GM06990 (cell line): ENCODE measurements around the gene ATG14.
"Not testable (repeated sequence)": the region's sequence is repeated elsewhere in the genome, so short reads cannot be mapped to it uniquely, and the experiment has no call there.

Experiments used
- DNase-seq: peaks from one replicate; pipeline ENCODE4 v3.0.0-alpha.2; 2011; ENCODE audit not compliant: insufficient read length; ENCODE audit errors: extremely low read depth
- H3K27me3 ChIP-seq: replicated peaks from 2 replicates; pipeline ENCODE4 v1.6.0; 2011; ENCODE audit warnings: low read length; ENCODE audit not compliant: control insufficient read depth, insufficient read depth
- H3K36me3 ChIP-seq: 2 replicates; pipeline ENCODE4 v1.5.1; 2011; ENCODE audit warnings: low read length; ENCODE audit not compliant: control insufficient read depth, insufficient read depth
- H3K4me3 ChIP-seq: replicated peaks from 2 replicates; pipeline ENCODE4 v1.5.1; 2011; ENCODE audit warnings: low read depth, mild to moderate bottlenecking, control low read depth, low read length
- TF ChIP-seq, protein P1 (sequence below): IDR thresholded peaks from 2 replicates; pipeline ENCODE4 v1.5.1; 2011; ENCODE audit warnings: low read length, control low read depth, mild to moderate bottlenecking, inconsistent platforms; ENCODE audit not compliant: insufficient read depth, poor library complexity, severe bottlenecking

ATG14 gene

DNA sequence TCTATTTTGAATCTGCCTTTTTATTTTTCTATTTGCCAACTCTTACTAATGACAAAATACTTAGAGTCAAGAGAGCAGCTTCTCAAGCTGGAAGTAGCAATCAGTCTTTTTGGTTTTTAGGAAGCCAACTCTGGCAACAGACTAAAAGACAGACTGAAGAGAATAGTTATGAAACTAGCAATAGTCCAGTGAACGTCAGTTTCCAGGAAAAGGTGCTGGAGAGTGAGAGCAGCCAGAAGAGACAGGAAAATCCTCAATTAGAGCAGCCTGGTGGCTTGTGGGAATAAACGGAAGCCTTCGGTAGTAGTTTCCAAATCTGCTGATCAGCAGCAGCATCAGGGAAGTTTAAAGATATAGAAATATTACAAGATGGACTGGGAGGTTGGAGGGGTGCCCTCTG, 27.1 kb downstream of the ATG14 start:
- H3K4me3 ChIP-seq, result no peak overlapping the region
- H3K36me3 ChIP-seq, result peaks cover 2% of the 10 kb centered on the region
- no peak for DNase-seq
- H3K27me3 ChIP-seq, result no peaks in the 10 kb centered on the region
- TF ChIP-seq, protein P1, sequence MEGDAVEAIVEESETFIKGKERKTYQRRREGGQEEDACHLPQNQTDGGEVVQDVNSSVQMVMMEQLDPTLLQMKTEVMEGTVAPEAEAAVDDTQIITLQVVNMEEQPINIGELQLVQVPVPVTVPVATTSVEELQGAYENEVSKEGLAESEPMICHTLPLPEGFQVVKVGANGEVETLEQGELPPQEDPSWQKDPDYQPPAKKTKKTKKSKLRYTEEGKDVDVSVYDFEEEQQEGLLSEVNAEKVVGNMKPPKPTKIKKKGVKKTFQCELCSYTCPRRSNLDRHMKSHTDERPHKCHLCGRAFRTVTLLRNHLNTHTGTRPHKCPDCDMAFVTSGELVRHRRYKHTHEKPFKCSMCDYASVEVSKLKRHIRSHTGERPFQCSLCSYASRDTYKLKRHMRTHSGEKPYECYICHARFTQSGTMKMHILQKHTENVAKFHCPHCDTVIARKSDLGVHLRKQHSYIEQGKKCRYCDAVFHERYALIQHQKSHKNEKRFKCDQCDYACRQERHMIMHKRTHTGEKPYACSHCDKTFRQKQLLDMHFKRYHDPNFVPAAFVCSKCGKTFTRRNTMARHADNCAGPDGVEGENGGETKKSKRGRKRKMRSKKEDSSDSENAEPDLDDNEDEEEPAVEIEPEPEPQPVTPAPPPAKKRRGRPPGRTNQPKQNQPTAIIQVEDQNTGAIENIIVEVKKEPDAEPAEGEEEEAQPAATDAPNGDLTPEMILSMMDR, result no peak

DNA sequence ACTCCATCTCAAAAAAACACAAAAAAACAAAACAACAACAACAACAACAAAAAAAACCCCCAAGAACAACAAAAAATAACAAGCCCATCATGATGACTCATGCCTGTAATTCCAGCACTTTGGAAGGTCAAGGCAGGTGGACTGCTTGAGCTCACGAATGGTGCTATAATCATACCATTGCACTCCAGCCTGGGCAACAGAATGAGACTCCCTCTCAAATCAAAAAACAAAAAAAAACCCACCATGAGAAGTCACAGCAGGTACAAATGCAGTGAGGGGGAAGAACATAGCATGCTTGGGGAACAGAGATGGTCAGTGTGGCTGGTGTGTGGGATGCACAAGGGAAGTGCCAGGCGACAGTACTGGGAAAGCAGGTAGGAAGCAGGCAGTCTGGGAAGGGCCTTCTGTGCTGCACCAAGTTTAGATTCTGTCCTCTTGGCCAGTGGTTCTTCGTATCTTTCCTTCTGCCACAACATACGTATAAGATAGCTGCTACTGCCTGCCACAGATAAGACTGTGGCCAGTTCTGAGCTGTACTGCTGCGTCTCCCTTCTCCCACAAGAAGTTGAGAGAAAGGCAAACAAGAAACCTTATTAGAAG, 28.0 kb downstream of the ATG14 start:
- TF ChIP-seq, protein P1, result no peak
- H3K36me3 ChIP-seq, result peaks cover 2% of the 10 kb centered on the region
- no peak overlapping the region for H3K4me3 ChIP-seq
- no peak for DNase-seq
- no peaks in the 10 kb centered on the region for H3K27me3 ChIP-seq

DNA sequence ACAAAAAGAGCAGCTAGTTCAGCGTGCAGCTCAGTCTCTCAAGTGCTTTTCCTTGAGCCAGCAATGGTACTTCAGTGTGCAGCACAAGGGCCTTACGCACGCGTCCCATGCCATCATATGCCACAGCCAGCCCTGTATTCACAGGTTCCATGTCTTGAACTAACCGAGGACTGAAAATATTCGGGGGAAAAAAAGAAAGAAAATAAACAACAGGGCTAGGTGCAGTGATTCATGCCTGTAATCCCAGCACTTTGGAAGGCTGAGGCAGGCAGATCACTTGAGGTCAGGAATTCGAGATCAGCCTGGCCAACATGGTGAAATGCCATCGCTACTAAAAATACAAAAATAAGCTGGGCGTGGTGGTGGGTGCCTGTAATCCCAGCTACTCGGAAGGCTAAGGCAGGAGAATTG, 28.6 kb downstream of the ATG14 start:
- not testable (repeated sequence) for DNase-seq

DNA sequence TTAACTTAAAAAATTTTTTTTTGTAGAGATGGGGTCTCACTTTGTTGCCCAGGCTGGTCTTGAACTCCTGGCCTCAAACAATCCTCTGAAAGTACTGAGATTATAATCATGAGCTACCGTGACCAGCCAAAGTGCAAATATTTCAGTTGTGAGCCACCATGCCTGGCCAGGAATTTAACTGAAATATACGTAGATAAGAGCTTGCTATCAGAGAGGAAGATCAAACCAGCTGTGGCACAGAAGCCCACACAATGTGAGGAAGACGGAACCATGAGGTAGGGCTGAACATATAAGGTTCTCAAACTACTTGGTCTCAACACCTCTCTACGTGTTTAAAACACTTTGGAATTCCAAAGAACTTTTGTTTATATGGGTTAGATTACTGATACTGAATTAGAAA, 29.1 kb downstream of the ATG14 start:
- TF ChIP-seq, protein P1, result no peak
- no peak for DNase-seq
- Histone ChIP-seq H3K27me3 (no peaks in the 10 kb centered on the region), H3K4me3 (no peak overlapping the region), H3K36me3 (peaks cover 2% of the 10 kb centered on the region)

More for the DNA sequence above, 28.6 kb downstream of the ATG14 start:
- H3K4me3 ChIP-seq, H3K27me3 ChIP-seq, H3K36me3 ChIP-seq: not testable (repeated sequence)

DNA sequence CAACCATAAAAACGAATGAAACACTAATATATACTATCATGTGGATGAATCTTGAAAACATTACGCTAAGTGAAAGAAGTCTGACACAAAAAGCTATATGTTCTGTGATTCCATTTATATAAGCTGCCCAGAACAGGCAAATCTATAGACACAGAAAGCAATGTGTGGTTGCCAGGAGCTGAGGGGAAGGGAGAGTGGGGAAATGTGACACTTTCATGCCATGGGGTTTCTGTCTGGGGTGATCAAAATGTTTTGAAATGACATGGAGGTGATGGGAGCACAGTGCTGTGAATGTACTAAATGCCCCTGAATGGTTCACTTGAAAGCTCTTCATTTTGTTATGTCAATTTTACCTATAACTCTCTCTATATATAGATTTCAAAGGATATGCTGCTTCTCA, 30.1 kb downstream of the ATG14 start:
- Histone ChIP-seq H3K27me3 (no peaks in the 10 kb centered on the region), H3K4me3 (no peak overlapping the region), H3K36me3 (peaks cover 2% of the 10 kb centered on the region)
- TF ChIP-seq, protein P1, result no peak
- DNase-seq, result no peak

DNA sequence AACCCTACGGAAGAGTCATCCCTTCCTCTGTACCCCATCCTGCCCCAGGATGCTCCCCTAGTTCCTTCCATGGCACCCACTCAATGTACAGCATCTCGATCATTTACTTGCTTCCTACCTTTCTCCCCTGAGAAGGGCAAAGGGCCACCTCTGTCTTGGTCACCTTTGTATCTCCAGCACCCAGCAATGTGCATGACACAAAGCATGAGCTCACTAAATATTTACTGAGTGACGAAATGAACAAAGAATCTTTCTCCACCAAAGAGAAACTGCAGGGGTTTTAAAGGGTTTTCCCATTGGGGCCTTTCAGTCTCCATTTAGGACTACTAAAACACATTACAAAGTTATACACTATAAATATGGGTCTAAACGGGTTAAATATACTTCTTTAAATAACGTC, 30.6 kb downstream of the ATG14 start:
- Histone ChIP-seq H3K4me3 (no peak overlapping the region), H3K36me3 (peaks cover 2% of the 10 kb centered on the region), H3K27me3 (no peaks in the 10 kb centered on the region)
- TF ChIP-seq, protein P1, result no peak
- no peak for DNase-seq
